AG20443 (cell line): ENCODE measurements around the gene SLC2A11.

Experiments
- DNase-seq: peaks from one replicate; pipeline ENCODE4 v3.0.0; 2012; ENCODE audit warnings: low spot score, mixed read lengths

SLC2A11 gene

DNA sequence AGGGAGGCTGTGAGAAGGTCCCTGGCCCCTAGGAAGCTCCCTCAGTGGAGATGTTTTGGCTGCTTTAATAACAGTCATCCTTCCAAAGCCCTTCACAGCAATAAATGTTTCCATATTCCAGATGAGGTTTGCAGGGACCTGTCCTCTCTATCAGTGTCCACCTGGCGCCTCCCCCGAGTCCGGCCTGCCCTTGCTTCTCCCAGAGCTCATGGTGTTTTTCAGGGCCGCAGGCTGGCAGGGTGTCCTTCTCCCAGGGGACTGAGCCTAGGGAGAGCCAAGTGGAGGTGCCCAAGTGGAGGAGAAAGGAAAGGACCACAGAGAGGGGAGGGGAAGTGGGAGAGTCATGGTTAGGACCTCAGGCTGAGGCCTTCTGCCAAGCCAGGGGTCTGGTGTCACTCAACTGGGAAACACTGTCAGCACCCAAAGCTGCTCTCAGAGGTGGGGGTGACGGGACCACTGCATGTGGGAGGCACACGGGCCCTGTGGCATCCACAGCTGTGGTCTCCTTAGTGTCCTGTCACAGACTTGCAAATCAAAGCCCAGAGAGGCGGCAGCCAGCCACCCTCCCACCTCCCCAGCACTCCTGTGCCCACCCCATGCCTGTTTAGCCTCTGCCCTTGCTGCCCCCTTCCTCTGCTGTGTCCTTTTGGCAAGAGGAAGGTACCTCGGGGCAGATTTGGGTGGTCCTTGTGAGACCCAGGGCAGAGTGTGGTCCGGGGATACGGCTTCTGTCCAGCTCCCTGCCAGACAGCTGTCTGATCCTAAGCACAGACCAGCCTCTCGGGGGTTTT is 25.3 kb upstream of the SLC2A11 start:
- no peak for DNase-seq

DNA sequence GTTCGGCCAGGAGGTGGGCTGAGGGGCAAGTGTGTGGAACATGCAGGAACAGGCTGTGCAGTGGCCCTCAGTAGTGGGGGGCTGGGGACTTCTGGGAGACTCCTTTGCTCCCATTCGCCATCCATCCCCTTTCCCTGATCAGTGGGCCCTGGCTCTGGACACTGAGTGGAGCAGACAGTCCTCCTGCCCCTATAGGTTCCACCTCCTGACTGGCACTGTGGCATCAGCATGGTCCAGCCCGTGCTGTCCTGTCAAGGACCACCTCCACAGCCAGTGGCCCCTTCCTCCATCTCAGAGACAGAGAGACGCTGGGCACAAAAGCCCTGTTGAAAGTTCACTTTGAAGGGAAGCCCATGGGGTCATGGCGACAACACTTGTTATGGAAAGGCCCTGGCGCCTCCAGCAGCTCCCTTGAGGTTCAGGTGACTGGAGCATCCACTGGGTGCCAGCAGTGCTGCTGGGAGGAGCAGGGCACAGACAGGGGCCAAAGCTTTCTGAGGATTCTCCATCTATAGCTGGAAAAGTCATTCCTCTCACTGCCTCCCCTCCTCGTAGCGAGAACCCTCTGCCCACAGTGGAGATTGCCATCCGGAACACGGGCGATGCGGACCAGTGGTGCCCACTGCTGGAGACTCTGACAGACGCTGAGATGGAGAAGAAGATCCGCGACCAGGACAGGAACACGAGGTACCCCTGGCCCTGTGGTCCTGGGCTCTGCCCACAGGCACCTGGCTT is 24.5 kb upstream of the SLC2A11 start:
- DNase-seq, result no peak

DNA sequence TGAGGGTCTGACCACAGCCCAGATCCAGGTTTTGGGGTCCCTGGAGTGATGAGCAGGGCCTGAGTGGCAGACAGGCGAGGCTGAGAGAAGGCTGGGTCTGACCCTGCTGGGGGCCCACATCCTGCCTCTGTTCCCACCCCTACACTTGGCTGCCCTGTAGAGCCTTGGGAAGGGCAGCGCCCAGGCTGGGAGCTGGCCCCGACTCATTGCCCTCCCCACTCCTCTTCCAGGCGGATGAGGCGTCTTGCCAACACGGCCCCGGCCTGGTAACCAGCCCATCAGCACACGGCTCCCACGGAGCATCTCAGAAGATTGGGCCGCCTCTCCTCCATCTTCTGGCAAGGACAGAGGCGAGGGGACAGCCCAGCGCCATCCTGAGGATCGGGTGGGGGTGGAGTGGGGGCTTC is 23.8 kb upstream of the SLC2A11 start:
- DNase-seq, result no peak

DNA sequence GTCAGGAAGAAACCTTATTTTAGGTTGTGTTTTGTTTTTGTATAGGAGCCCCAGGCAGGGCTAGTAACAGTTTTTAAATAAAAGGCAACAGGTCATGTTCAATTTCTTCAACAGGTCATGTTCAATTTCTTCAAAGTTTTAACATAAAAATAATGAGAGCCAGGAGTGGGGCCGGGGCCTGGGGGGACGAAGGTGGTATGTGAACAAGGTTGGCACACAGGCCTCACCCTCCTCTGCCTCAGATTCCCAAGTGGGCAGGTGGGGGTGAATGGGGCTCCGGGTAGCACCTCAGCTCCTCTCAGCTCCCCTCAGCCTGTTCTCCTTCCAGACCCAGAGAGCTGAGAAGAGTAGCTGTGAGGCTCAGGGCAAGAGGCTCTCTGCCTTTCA is 23.3 kb upstream of the SLC2A11 start:
- no peak for DNase-seq

DNA sequence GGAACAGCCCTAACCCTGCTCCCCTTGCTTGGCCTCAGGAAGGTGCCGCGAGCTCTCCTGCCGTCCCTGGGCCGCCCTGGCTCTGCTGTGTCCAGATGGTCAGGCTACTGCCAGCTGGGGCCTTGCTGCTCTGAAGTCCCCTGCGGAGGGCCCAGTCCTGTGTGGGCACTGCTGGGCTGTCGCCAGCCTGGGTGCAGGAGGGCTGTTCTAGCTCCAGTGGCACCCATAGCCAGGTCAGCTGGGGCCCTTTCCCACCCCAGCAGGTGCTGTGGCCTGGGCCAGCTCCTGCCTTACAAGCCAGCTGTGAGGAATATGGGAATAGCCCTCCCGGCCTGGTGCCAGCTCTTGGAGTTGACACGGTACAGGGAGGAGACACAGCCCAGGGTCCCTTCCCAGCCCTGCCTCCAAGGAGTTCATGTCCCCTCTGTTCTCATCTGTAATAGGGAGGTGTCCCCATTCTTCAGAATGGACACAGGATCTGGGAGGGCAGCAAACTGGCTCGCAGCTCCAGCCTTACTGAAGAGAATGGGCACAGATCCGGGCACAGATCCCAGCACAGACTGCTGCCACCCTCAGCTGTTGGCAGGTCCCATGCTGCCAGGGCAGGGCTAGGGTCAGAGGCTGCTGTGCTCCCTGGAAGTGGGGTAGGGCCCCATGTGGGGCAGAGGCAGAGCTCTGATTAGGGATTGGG is 22.7 kb upstream of the SLC2A11 start:
- DNase-seq, result no peak

DNA sequence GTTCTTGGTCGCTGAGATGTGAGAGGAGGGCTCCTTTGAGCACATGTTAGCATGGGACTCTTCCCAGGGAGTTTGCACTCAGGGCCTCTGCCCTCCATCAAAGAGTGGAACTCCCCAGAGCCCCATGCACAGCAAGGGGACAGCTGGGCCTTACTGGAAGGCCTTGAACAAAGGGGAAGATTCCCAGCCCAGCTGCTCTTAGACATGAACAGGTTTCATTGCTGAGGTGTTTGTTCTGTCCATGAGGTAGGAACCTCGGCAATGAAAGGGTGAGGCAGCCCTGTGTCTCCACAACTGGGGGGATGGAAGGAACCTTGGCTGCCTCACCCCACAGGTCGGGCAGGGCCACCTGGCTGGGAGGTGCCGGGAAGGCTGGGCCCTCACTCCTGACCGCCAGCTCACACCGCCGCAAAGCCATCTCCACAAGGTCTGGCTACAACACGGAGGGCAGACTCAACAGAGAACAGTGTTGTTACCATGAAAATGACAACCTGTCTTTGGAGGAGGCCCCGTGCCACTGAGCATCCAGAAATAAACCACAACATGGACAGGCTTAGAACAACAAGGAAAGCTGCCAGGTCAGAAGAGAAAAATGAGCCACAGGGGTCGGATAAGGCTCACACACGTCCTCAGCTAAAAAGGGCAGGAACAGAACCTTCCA is 22.1 kb upstream of the SLC2A11 start:
- DNase-seq, result no peak

DNA sequence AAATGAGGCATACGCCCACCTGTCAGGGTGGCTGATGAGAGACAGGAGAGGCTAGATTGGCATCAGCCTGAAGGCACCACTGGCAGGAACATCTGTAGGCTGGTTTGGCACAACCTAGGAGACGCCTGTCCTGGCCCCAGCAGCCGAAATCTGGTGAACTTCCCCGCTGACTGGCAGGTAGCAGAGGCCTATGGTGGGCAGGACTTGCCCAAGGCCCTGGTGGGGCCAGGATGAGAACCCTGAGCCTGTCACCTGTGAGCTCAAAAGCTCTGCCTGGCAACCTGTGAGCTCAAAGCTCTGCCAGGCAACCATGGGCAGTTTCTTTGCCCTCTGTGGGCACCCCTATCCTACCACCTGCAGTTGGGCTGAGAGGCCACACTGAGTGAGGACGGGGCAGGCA is 21.4 kb upstream of the SLC2A11 start:
- no peak for DNase-seq

DNA sequence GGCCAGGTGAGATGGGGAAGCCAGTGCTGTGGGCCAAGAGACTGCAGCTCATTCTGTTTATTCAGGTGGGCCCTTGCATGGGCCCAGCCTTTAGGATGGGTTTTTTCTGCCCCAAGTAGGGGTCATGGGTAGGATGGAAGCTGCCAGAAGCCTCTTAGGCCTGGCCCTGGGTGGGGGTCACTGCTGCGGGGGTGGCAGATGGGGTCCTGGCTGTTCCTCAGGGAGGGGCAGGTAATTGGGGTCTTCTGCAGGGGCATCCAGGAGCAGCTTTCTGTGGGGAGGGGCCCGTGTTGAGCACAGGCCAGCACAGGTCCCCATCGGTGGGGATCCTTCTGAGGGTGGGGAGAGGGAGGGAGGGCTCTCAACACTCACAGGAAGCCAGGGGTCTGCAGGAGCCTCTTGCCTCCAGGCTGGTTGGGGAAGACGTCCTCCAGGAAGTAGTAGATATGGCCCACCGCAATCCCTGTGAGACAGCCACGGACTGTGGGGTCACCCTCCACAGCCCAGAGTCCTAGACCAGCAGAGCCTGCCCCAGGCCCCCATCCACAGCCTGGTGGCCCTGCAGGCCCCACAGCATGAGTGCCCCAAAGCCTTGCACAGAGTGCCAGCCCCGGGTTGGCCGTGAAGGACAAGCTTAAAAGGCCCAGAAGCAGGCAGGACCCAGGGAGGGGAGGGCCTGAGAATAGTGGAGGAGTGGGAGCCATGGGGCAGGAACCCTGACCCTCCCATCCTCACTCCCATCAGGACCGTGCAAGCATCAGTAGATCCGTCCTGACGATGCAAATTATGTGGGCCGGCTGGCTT is 20.8 kb upstream of the SLC2A11 start:
- no peak for DNase-seq

DNA sequence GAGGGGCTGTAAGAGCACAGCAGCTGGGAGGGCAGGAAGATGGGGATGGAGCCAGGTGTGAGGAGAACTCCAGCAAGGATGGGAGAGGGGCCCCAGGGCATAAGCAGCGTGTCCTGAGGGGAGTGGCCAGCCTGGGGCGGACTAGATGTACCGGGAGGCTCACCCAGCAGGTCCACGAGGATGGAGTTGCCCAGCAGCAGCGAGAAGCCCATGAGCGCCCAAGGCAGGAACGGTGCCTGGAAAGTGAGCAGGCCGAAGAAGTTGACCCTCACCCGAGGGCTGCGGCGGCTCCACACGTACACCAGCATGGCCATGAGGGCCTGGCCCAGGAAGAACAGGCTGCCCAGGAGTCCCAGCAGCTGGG is 20.2 kb upstream of the SLC2A11 start:
- no peak for DNase-seq

DNA sequence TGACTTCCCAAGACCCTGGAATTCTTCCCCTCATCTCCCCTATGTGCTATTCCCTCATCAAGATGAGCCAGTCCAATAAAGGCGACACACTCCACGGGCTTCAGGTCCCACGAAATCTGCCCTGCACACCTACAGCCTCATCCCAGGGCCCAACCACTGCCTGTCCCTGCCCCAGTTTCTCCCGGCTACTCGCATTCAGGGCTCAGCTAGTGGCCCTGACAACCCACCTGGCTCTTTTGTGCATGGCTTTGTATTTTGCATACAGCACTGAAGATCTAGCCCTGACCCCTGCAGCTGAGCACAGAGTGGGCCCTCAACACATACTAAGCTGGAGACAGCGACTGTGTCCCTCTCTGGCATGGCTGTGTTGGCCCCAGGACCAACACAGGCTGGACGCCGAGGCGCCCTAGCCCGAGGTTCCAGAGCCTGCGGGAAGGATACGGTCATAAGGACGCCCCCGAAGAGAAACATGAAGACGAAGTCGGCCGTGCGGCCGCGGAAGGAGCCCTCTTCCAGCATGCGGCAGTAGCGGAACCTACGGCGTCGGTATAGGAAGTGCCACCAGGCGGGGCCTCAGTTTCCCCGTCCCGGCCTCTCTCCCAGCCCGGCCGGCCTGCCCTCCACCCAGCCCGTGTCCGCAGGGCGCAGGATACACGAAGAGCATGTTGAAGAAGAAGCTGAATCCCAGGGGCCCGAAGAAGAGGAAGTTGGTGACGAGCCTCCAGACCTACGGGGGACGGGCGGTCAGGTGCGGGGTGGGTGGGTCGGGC is 19.6 kb upstream of the SLC2A11 start:
- no peak for DNase-seq

DNA sequence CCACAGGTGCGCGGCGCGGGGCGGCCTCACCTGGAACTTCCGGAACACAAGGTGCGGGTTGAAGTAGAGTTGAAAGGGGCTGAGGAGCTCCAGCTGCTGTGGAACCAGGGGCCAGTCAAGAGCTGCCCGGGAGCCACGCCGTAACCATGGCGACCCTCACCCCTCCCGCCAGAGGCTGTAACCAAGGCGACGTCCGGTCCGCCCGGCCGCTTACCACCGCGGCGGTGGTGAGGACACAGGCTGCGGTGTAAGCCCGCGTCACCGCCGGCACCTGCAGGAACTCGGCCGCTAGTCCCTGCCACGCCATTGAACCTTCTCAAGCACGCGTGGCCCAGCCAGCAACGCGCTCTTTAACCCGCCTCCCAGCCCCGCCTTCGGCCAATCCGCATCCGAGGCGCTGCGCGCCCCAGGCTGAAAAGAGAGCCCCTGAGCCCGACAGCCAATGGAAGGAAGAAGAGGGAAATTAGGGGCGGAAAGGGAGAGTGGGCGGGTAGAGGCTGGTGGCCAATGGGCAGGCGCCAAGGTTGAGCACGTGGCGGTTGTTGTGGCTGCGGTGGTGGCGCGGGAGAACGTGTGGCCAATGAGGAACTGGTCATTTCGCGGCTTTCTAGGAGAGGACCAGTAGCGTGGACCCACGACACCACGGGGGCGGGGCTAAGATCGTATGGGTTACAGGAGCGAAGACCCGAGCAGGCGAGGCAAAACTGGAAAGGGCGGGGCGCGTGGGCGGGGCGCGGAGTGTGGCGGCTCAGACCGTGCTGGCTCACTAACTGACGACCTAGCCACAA is 18.8 kb upstream of the SLC2A11 start, which contains the start of gene DERL3:
TSS of gene DERL3 (minus strand) at position 326 of the 788 bp plus-strand sequence. CDS start at position 307, 19 bp downstream.
- peak; percentile 90 for DNase-seq

DNA sequence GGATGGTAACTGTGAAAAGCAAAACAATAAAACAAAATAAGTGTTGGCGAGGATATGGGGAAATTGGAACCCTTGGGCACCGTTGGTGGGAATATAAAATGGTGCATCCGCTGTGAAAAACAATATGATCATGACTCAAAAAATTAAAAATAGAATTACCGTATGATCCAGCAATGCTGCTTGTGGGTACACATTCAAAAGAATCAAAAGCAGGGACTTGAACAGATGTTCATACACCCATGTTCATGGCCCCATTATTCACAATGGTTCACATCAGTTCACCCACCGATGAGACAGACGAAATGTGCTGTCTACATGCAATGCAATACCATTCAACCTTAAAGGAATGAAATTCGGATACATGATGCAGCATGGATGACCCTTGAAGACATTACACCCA is 17.6 kb upstream of the SLC2A11 start:
- DNase-seq, result no peak

DNA sequence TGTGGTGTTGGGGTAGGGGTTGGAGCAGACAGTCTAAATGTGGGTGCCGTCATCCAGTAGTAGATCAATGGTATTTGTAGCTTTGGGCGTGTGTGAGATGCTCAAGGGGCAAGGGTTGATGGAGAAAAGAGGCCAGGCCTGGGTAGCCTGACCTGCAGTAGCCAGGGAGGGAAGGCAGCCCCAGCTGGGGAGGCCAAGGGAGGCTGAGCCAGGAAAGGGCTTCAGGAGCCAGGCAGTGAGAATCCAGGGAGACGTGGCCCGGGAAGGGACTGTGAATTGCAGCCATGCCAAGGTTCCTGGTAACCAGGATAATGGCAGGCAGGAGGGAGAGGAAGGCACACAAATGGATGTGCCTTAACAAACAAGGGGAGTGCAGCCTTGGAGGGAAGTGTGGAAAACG is 16.4 kb upstream of the SLC2A11 start:
- no peak for DNase-seq

DNA sequence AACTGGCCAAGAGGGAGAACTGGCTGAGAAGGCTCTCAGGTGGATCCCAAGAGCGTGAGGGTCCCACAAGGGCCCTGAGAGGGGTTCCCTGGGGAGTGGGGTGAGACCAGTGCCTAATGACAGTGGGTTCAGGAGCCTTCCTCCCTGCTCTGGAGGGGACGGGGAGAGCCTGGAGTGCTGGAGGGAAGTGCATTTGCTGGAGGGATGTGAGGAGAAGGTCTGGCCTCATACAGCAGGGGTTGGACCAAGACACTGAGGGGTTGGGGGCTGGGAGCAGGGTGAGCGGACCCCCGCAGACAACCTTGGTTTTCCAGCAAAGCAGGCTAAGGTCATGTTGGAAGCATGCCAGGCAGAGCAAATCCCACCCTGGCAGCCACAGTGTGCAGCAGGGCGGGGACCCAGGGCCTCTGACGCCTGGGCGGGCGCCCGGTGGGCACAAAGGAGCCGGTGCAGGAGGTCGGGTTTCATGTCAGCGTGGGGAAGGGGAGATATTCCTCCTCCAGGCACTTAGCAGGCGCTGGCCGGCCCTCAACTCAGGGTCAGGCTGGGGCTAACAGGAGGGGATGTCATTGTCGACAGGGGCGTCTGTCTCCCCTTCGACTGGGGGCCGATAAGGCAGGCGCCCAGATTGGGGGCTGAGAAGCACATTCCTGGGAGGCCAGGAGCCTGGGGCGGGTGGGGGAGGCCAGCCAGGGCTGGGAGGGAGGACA is 15.8 kb upstream of the SLC2A11 start:
- DNase-seq, result no peak

DNA sequence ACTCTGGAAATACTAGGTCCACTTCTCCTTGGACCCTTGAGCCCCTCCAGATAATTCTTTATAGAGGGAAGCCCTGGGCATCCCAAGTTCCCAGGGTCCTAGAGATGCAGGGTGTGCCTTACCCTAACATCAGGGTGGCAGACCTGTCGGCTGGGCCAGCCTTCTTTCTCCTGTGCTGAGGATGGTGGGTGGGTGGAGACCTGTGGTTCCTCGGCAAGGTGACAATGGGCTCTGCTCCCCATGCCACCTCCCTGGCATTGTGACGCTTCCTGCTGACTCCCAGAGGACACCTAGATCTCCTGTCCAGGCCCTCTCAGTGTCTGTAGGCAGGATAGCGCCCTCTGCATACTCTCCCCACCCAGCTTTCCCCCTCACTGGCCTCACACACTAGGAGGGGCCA is 15.1 kb upstream of the SLC2A11 start:
- no peak for DNase-seq

DNA sequence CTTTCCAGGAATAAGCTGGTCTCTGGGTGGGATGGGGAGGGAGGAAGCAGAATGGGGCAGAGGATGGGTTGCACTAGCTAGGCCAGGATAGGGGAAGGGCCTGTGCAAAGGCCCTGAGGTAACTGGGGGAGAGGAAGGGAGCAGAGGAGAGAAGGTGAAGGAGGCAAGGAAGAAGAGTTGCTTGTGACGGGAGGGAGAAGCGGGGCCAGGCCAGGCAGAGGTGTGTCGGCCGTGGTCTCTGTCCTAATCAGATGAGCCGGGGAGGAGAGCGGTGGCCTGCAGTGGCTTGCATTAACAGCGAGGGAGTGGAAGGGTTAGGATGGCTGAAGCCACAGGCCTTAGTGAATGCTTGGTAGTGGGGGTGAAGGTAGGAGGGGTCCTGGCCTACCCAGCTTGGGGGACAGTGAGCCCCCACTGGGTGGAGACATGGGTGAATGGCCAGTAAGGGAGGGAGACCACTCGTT is 12.9 kb upstream of the SLC2A11 start:
- DNase-seq, result no peak

DNA sequence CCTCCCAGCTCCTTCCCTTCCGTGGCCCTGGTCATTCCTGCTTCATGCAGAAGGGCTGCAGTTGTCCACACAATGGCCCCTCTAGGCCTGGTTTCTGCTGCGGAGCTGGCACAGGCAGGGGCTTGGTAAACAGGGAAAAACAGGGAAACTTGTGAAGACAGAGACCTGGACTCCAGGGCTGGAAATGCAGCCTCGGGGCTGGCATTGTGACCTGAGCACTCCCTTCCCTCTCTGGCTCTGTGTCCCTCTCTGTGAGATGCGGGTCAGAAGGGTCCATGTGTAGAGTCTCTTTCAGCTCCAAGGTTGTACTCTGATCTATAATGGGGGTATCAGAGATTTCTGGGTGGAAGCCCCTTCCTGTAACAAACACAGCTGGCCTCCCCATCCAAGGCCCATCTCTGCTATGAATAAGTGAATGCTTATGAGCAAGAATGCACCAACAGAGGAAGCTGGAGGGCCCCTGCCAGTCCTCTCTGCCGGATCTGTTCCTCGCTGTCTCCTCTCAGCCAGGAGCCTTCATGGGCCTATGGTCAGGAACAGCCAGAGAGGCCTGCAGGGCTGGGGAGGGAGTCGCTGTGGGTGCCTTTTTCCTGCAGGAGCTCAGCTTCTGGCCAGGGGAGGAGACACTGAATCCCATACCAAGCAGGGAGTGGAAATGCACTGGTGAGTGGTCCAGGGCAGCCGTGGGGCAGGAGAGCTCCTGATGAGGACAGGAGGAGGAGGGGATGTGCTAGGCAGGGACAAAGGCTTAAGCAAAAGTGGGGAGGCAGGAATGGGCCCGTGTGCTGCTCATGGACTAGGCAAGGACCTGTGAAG is 12.2 kb upstream of the SLC2A11 start:
- no peak for DNase-seq

DNA sequence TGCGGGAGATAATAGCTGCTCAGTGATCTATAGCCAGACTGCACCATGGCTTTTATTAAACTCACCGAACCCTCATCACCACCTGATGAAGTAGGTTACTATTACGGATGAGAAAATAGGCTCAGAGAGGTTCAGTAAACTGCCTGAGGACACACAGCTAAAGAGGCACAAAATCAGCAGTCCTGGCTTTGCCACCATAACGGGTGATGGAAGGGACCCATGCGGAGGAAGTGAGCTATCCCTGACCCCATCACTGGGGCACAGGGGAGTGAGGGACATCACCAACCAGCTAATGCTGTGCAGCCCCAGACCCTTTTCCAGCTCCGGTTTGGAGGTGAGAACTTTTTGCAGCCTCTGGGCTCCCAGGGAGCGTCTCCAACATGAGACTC is 11.6 kb upstream of the SLC2A11 start:
- no peak for DNase-seq
